ENCODE results near the gene SLCO4A1.

The SLCO4A1 gene

GRCh38 chr20:62703853-62704228 is 61.5 kb downstream of the SLCO4A1 start:
- DNase-seq (ENCODE audit: low read depth, low spot score): no peak
- H3K4me3 ChIP-seq (ENCODE audit: low read depth, low read length): no peak overlapping the region
- TF ChIP-seq CTCF (IDR thresholded peaks at IDR 0.05; ENCODE audit: insufficient read depth, low read length, missing control alignments): no peak
- POLR2A ChIA-PET: interaction anchor here (0.5 kb wide), 1 partner anchor 37 kb away, joined by 3 read pairs; no protein-coding TSS in a partner anchor
- CTCF ChIA-PET: interaction anchor here (0.9 to 6.4 kb wide), 9 partner anchors 9 to 105 kb away, joined by 3 to 52 read pairs (median 4); no protein-coding TSS in a partner anchor

DNA sequence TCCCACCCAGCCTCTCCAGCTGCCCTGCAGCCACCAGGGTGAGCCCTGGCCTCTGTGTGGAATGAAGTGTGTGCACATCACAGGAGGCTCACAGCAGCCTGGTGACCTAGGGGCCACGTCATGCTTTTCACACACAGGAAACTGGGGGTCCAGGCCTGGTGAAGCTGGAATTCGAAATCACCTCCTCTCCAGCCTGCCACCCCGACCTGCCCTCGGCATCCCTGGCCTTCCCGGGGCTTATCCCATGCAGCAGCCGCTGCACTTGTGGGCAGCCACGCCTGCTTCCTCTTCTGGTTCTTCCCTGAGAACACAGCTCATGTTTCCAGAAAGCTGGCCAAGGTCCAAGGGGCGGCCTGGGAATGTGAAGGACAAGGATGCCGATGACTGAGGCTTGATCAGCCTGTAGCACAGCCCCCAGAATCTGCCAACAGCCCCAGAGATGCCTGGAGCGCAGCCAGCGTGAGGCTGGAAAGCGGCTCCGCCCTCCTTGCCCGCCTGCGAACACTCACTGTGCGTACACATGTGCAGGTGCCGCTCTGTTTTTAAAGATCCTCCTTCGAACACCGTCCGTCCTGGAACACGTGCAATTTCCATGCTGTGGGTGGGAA is 62.1 kb downstream of the SLCO4A1 start:
- ChIA-PET POLR2A (interaction anchor here (0.5 kb wide), 1 partner anchor 36 kb away, joined by 3 read pairs; no protein-coding TSS in a partner anchor), CTCF (interaction anchor here (1.0 to 6.4 kb wide), 7 partner anchors 8 to 104 kb away, joined by 3 to 52 read pairs (median 4); no protein-coding TSS in a partner anchor)
- TF ChIP-seq CTCF (IDR thresholded peaks at IDR 0.05; ENCODE audit: insufficient read depth, low read length, missing control alignments): peak; percentile 5
- peak; percentile 38 for DNase-seq (ENCODE audit: low read depth, low spot score)
- H3K4me3 ChIP-seq (ENCODE audit: low read depth, low read length): no peak overlapping the region

DNA sequence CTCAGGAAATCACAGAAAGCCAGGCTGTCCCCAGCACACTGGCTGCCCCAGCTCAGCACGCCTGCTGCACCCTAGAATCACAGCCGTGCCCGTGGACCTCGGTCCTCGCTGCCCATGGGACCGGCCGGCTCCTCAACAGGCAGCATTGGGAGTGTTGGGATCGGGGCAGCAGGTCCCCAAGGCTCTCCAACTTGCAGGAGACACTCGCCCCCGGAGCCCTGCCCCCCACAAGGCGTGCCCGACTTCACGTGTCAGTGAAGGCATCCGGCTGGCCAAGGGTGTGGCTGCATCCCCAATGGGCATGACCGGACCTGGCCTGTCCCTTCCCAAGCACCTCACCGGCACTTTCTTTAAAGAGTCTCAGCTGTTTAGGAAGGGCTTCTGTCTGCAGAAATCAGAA is 63.3 kb downstream of the SLCO4A1 start:
- CTCF ChIA-PET: interaction anchor here (1.9 to 6.4 kb wide), 2 partner anchors 19 to 86 kb away, joined by 5 to 52 read pairs; no protein-coding TSS in a partner anchor
- no peak for DNase-seq (ENCODE audit: low read depth, low spot score)
- H3K4me3 ChIP-seq (ENCODE audit: low read depth, low read length): no peak overlapping the region
- TF ChIP-seq CTCF (IDR thresholded peaks at IDR 0.05; ENCODE audit: insufficient read depth, low read length, missing control alignments): no peak
- POLR2A ChIA-PET: no interaction called here

DNA sequence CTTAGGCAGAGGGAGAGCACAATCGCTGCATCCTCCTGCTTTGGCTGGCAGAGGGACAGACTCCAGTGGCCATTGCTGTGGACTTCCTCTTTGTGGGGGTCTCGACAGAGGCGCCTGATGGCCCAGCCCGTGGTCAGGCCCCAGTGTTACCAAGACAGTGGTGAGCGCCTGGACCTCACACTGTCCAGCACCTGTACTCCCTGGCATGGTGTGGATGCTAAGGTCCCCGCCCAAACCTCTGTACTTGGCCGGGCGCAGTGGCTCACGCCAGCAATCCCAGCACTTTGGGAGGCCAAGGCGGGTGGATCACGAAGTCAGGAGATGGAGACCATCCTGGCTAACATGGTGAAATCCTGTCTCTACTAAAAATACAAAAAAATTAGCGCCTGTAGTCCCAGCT is 64.0 kb downstream of the SLCO4A1 start:
- CTCF ChIA-PET: interaction anchor here (1.9 to 6.4 kb wide), 2 partner anchors 20 to 85 kb away, joined by 5 to 52 read pairs; no protein-coding TSS in a partner anchor
- no peak for TF ChIP-seq CTCF (IDR thresholded peaks at IDR 0.05; ENCODE audit: insufficient read depth, low read length, missing control alignments)
- no peak for DNase-seq (ENCODE audit: low read depth, low spot score)
- no peak overlapping the region for H3K4me3 ChIP-seq (ENCODE audit: low read depth, low read length)
- POLR2A ChIA-PET: no interaction called here

DNA sequence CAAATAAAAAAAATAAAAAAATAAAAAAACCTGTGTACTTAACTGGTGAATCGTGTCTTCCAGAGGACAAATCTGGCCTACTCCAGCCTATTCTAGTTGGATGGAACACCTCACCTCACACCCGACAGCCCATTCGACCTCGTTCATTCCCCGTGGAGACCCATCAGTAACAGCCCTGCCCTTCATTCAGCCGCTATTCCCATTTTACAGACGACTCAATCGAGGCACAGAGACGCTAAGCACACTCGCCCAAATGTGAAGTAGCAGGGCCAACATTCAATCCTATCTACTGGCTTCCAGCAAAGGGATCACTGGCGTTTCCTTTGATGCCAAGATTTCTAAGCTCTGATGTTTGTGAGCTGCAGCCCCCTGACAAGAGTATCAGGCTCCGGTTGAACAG is 64.6 kb downstream of the SLCO4A1 start:
- ChIA-PET CTCF (interaction anchor here (1.2 to 6.4 kb wide), 3 partner anchors 21 to 85 kb away, joined by 3 to 52 read pairs (median 5); no protein-coding TSS in a partner anchor), POLR2A (no interaction called here)
- H3K4me3 ChIP-seq (ENCODE audit: low read depth, low read length): no peak overlapping the region
- no peak for TF ChIP-seq CTCF (IDR thresholded peaks at IDR 0.05; ENCODE audit: insufficient read depth, low read length, missing control alignments)
- DNase-seq (ENCODE audit: low read depth, low spot score): no peak

DNA sequence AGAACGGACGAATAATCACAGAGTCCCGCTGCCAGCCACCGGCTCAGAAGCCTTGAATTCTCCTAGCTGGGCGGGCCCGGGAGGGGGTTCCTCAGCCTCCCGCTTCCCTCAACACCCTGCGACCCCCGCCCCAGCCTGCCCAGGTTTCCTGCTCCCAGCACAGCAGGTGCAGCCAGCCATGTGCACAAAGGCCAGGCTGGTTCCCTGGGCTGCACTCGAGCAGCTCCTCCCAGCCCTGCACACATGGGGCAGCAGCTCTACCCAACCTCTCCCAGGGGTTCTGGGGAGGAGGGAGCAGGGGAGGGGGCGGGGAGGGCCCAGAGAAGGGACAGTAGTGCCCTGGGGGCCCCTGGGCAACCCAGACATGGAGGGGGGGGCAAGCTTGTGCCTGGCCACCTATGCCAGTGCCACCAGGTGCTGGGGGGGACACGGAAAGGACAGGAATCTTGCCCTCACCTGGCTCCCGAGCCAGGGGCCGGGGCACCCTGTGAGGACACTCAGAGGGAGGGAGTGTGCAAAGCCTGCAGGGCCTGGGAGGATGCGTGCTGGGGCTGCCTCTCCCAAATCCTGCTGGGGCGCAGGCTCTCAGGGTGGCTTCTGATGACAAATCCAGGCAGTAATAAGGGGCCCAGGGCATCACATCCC is 65.1 kb downstream of the SLCO4A1 start:
- ChIA-PET POLR2A (no interaction called here), CTCF (interaction anchor here (1.2 to 6.4 kb wide), 3 partner anchors 21 to 84 kb away, joined by 3 to 52 read pairs (median 5); no protein-coding TSS in a partner anchor)
- no peak overlapping the region for H3K4me3 ChIP-seq (ENCODE audit: low read depth, low read length)
- no peak for DNase-seq (ENCODE audit: low read depth, low spot score)
- TF ChIP-seq CTCF (IDR thresholded peaks at IDR 0.05; ENCODE audit: insufficient read depth, low read length, missing control alignments): no peak
